Measurements from ENCODE around the gene QRFPR. TPM values are rescaled to one million over a fixed set of nuclear protein-coding genes. Genes with fewer than 3 reads are reported as not detected.
"Not testable (repeated sequence)": the region's sequence is repeated elsewhere in the genome, so short reads cannot be mapped to it uniquely, and the experiment has no call there.

QRFPR gene
- total RNA-seq (1 to 10 TPM in 1 of 2 donors, under 1 TPM in 1; 0.93 to 2.4 TPM), polyA plus RNA-seq (ENCODE audit: insufficient read depth, low read depth, low replicate concordance) (0.54 TPM)
- long read RNA-seq, donor 1 = 0 reads
- long read RNA-seq, donor 2 = 0 reads

DNA sequence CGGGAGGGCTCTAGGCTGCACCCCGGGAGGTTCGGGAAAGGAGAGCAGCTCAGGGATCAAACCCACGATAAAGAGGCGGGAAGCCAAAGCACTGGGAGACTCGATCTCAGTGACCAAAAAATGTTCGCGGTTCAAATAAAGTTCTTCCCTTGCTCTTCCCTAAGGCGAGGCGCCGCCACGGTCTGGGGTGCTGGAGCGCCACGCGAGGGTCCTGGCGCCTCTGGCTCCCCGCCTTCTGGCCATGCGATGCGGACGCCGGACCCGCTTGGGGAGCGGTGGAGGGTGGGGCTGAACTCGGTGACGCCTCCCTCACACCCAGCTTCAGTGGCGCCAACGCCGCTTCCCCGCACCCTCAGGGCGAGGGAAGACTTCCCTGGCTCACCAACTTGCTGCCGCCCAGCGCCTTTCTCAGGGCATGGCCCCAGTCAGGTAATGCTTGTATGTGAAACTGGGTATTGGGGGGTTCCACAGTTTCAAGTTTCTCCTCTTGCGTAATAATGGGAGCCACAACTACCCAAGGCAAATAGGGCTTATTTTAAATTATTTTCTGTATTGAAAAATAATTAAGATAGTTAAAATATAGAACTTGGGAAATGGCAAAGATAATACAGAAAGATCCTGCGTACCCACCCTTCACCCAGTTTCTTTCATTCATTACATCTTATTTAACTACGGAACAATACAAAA, at the start of gene QRFPR:
Gene QRFPR, minus strand, starts transcription at position 243 of the 687 bp plus-strand sequence. CDS start 371 bp downstream, outside the sequence.
- Histone ChIP-seq H3K36me3 (ENCODE audit: low read depth, missing control alignments) (no peaks in the 10 kb centered on the region), H3K9me3 (no peaks in the 10 kb centered on the region), H3K27ac (no peak within 1 kb of the TSS), H3K27me3 (no peaks in the 10 kb centered on the region), H3K4me3 (peak within 1 kb of the TSS; percentile 36 to 40), H3K4me1 (no peaks in the 10 kb centered on the region)
- no peak for TF ChIP-seq POLR2A (IDR thresholded peaks at IDR 0.05)
- TF ChIP-seq, protein P1, sequence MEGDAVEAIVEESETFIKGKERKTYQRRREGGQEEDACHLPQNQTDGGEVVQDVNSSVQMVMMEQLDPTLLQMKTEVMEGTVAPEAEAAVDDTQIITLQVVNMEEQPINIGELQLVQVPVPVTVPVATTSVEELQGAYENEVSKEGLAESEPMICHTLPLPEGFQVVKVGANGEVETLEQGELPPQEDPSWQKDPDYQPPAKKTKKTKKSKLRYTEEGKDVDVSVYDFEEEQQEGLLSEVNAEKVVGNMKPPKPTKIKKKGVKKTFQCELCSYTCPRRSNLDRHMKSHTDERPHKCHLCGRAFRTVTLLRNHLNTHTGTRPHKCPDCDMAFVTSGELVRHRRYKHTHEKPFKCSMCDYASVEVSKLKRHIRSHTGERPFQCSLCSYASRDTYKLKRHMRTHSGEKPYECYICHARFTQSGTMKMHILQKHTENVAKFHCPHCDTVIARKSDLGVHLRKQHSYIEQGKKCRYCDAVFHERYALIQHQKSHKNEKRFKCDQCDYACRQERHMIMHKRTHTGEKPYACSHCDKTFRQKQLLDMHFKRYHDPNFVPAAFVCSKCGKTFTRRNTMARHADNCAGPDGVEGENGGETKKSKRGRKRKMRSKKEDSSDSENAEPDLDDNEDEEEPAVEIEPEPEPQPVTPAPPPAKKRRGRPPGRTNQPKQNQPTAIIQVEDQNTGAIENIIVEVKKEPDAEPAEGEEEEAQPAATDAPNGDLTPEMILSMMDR (IDR thresholded peaks at IDR 0.05) = no peak
- DNase-seq = no peak
- 7 to 25% methylated on average over 7 to 32 of the region's 35 CpGs for WGBS, 2 donors
- intact Hi-C loops (cut with DNase I; ENCODE audit: low total_unique reads) = no loop called here

DNA sequence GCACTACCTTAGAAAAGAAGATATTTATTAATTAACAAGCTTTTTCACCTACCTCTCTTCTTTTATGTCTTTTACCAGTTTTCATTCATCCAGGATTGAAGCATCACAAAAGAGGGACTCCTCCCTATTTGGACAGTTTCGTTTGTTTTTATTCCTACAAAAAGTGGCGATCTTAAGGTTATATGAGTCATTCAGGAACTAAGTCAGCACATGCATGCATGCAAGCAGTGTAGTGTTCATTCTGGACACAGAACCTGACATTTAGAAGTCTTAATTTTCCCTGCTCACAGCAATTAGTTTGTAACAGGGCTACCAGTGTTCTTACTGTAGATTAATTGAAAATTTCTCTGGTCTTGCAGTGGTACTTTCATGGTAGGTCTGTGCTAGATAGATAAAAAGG, 47.9 kb upstream of the QRFPR start:
- no peak overlapping the region for H3K4me3 ChIP-seq
- no peaks in the 10 kb centered on the region for H3K4me1 ChIP-seq
- 56 to 76% methylated on average over 2 of the region's 2 CpGs for WGBS, 2 donors
- no peaks in the 10 kb centered on the region for H3K9me3 ChIP-seq
- no peak overlapping the region for H3K27ac ChIP-seq
- intact Hi-C loops (cut with DNase I; ENCODE audit: low total_unique reads) = no loop called here
- H3K36me3 ChIP-seq (ENCODE audit: low read depth, missing control alignments) = no peaks in the 10 kb centered on the region
- H3K27me3 ChIP-seq = no peaks in the 10 kb centered on the region
- no peak for TF ChIP-seq POLR2A (IDR thresholded peaks at IDR 0.05)
- TF ChIP-seq, protein P1 (IDR thresholded peaks at IDR 0.05) = no peak
- no peak for DNase-seq

DNA sequence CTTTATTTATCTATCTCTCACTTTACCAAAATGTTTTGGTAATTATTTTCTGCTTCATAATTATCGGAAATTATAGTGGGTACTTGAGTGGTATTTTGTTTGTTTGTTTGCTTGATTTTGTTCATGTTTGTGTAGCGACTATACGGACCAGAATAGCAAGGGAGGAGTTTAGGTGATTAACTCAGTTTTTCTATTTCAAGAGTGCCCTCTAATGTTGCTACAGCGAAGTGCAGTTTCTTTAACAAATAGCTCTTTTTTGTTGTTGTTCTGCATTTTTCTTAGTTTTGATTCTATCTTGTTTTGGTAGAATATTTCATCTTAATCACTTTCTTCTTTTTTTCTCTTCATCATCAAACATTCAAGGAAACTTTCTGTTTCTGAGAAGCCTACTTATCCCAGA, 40.8 kb upstream of the QRFPR start:
- H3K27me3 ChIP-seq = no peaks in the 10 kb centered on the region
- WGBS, 2 donors = 43 to 44% methylated on average over 4 of the region's 4 CpGs
- DNase-seq = no peak
- no peaks in the 10 kb centered on the region for H3K36me3 ChIP-seq (ENCODE audit: low read depth, missing control alignments)
- intact Hi-C loops (cut with DNase I; ENCODE audit: low total_unique reads) = no loop called here
- H3K4me3 ChIP-seq = no peak overlapping the region
- no peaks in the 10 kb centered on the region for H3K4me1 ChIP-seq
- TF ChIP-seq, protein P1 (IDR thresholded peaks at IDR 0.05) = peak in 1 of 3 experiments; percentile 10
- TF ChIP-seq POLR2A (IDR thresholded peaks at IDR 0.05) = no peak
- H3K27ac ChIP-seq = no peak overlapping the region
- no peaks in the 10 kb centered on the region for H3K9me3 ChIP-seq

DNA sequence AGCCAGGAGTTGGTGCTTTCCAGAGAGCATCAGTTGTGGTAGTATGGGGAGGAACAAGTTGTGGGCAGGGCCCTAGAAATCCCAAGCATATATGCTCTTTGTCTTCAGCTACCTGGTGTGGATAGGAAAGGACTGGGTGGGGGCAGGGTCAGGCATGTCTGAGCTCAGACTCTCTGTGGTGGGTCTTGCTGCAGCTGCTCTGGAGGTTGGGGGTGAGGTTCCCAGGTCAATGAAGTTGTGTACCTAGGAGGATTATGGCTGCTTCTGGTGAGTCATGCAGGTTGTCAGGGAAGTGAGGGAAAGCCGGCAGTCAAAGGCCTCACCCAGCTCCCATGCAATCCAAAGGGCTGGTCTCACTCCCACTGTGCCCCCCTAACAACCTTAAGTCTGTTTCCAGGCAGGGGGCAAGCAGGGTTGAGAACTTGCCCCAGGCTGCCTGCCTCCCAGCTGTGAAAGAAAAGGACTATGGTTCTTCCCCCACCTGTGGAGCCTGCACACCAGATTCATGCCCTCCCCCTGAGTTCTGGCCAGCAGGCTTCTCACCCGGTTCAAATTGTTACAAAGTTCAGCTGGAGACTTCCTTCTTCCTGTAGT, 30.4 kb upstream of the QRFPR start:
- intact Hi-C loops (cut with DNase I; ENCODE audit: low total_unique reads) = no loop called here
- H3K4me3 ChIP-seq = no peak overlapping the region
- no peak for TF ChIP-seq POLR2A (IDR thresholded peaks at IDR 0.05)
- TF ChIP-seq, protein P1 (IDR thresholded peaks at IDR 0.05) = no peak
- WGBS, 2 donors = 33 to 74% methylated on average over 1 to 2 of the region's 2 CpGs
- H3K36me3 ChIP-seq (ENCODE audit: low read depth, missing control alignments) = no peaks in the 10 kb centered on the region
- no peak for DNase-seq
- H3K9me3 ChIP-seq = no peaks in the 10 kb centered on the region
- H3K27ac ChIP-seq = no peak overlapping the region
- no peaks in the 10 kb centered on the region for H3K27me3 ChIP-seq
- H3K4me1 ChIP-seq = no peaks in the 10 kb centered on the region

DNA sequence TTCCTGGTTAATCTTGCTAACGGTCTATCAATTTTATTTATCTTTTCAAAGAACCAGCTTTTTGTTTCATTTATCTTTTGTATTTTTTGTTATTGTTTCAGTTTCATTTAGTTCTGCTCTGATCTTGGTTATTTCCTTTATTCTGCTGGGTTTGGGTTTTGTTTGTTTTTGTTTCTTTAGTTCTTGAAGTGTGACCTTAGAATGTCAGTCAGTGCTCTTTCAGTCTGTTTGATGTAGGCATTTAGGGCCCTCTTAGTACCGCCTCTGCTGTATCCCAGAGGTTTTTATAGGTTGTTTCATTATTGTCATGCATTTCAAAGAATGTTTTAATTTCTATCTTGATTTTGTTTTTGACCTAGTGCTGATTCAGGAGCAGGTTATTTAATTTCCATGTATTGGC, 27.7 kb upstream of the QRFPR start:
- H3K4me3 ChIP-seq; DNase-seq; H3K27ac ChIP-seq; H3K4me1 ChIP-seq; intact Hi-C loops (cut with DNase I; ENCODE audit: low total_unique reads); H3K36me3 ChIP-seq (ENCODE audit: low read depth, missing control alignments); H3K27me3 ChIP-seq; H3K9me3 ChIP-seq: not testable (repeated sequence)
- WGBS, 2 donors = 48 to 72% methylated on average over 2 of the region's 2 CpGs

Data from testis (tissue), 5 donors.